ENCODE results near the gene ATP2C1. TPM values are rescaled to one million over a fixed set of nuclear protein-coding genes. Genes with fewer than 3 reads are reported as not detected.
"Not testable (repeated sequence)": the region's sequence is repeated elsewhere in the genome, so short reads cannot be mapped to it uniquely, and the experiment has no call there.

Gene ATP2C1
- total RNA-seq, 1 donor from 2014 or later: 66.1 TPM

DNA sequence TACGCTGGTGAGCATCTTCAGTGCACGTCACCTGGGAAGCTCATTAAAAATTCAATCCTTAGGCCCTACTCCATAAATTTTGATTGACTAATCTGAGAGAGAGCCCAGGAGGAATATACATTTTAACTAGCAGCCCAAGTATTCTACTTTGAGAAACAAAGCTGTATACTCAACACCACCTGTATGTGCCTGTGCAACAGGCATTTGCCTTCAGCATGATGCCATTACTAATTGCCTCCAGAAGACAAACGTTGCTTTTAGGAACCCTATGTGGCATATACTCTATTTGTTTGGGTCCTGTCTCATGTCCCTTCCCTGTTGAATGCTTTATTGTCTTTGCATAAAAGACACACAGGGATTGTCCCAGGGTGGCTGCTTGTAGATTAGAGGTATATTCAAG is 125.1 kb downstream of the ATP2C1 start:
- Mint-ChIP-seq H3K4me1 (ENCODE audit: low read depth) (peaks cover 38% of the 10 kb centered on the region), H3K9me3 (no peaks in the 10 kb centered on the region), H3K27me3 (ENCODE audit: insufficient read depth) (no peaks in the 10 kb centered on the region), H3K27ac (no peak overlapping the region), H3K36me3 (ENCODE audit: low read depth) (peaks cover 36% of the 10 kb centered on the region), H3K4me3 (no peak overlapping the region)
- no peak for DNase-seq (ENCODE audit: low spot score)
- intact Hi-C loops (cut with micrococcal nuclease): loop anchor here (2.0 kb wide), 1 partner anchor 14 kb away; no protein-coding TSS in a partner anchor

DNA sequence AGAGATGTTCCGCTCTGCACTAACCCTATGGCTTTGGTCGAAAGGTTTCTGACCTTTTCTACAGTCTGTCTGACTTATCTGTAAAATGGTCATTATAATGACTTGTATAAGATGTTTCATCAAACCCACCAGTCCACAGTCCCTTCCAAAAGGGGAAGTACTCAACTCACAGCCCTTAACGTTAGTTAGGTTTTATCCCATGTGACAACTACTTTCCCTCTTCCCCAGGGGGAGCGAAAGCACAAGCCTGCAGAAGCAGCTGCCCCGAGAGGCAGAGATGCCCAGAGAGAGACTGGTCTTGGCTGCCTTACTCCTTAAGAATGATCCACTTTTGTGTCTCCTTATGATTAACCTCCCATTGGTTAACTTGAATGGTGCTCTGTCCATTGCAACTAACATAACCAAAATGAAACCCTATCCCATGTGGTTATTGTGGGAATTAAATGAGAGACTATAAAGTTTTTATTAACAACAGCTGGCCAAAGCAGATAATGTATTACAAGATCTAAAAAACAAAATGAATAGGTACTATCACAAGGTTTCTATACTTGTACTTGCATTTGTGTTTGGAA is 126.3 kb downstream of the ATP2C1 start:
- Mint-ChIP-seq H3K4me3 (no peak overlapping the region), H3K9me3 (no peaks in the 10 kb centered on the region), H3K4me1 (ENCODE audit: low read depth) (peaks cover 50% of the 10 kb centered on the region), H3K27ac (no peak overlapping the region), H3K36me3 (ENCODE audit: low read depth) (peaks cover 42% of the 10 kb centered on the region), H3K27me3 (ENCODE audit: insufficient read depth) (no peaks in the 10 kb centered on the region)
- no peak for DNase-seq (ENCODE audit: low spot score)
- intact Hi-C loops (cut with micrococcal nuclease): no loop called here

DNA sequence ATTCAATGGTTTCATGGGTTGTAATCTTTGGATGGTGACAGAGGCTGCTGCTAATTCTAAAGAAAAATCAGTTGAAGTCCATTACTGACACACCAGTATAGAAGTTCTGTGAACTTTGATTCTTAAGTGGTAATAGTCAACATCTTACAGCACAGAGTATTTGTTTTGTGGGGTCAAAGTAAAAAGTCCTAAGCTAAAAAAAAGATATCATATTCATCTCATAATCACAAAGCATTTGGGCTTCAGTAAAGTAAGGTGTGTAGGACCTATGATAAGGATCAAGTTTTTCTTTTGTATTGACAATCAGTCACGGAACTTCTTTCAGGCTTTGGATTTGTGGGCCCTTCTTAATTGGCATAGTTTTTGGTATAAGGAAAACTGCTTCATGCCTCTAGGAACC is 131.7 kb downstream of the ATP2C1 start:
- Mint-ChIP-seq H3K27ac (peak overlapping the region; percentile 94), H3K27me3 (ENCODE audit: insufficient read depth) (no peaks in the 10 kb centered on the region), H3K9me3 (no peaks in the 10 kb centered on the region), H3K4me1 (ENCODE audit: low read depth) (peaks cover 57% of the 10 kb centered on the region), H3K36me3 (ENCODE audit: low read depth) (peaks cover 25% of the 10 kb centered on the region), H3K4me3 (peak overlapping the region; percentile 91)
- intact Hi-C loops (cut with micrococcal nuclease): loop anchor here (5.0 kb wide), 1 partner anchor 1392 kb away; the partner anchor contains the start of gene DNAJC13
- DNase-seq (ENCODE audit: low spot score): no peak

DNA sequence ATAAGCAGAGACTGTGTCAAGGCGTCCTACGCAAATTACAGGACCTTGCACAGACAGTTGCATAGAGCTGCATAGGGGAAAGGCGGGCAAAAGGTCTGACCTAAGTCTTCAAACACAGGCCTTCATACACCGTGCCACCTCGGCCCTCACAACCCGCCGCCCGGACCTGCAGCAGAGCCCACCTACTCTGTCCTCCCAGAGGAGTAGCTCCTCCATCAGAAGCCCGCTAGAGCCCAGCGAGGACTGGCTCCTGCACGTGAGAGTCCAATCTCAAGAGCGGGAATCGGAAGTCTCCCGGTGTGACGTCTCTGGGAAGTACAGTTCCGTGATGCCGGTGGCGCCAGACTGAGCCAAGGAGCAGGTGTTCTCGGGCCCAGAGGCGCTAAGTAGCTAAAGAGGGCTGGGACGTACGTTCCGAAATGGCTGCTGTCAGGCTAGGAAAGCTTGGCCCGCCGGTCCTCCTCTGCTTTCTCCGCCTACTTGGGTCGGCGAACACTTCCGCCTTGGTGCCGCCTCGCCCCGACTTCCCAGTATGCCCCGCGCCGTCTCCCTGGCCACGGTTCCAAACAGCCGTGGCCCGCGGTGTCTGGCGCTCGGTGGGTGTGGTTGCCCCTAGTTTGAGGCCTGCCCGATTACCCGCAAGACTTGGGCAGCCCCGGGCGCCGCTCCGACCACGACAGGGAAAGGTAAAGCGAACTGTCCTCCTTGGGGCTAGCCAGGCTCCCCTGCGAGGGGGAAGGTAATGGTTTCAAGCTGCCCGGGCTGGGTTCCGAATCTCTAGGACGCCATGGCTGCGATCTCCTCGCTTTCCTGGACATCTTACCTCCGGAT is 132.7 kb downstream of the ATP2C1 start, which contains the start of the genes ASTE1 and NEK11:
TSS of gene ASTE1 (minus strand) at position 505 of the 831 bp plus-strand sequence. CDS start 1,519 bp downstream, outside the sequence.
TSS of gene NEK11 (plus strand) at position 557 of the 831 bp plus-strand sequence. CDS start 2,832 bp downstream, outside the sequence.
- peak; percentile 88 for DNase-seq (ENCODE audit: low spot score)
- H3K27ac Mint-ChIP-seq: peak within 1 kb of the TSS; percentile 94
- intact Hi-C loops (cut with micrococcal nuclease): loop anchor here (1.0 to 5.0 kb wide), 8 partner anchors 16 to 1391 kb away; partner anchors contain the start of genes DNAJC13, NUDT16 and PIK3R4
- peak within 1 kb of the TSS; percentile 91 for H3K4me3 Mint-ChIP-seq
- H3K4me1 Mint-ChIP-seq (ENCODE audit: low read depth): peaks cover 47% of the 10 kb centered on the region
- peaks cover 20% of the 10 kb centered on the region for H3K36me3 Mint-ChIP-seq (ENCODE audit: low read depth)
- H3K9me3 Mint-ChIP-seq: no peaks in the 10 kb centered on the region
- H3K27me3 Mint-ChIP-seq (ENCODE audit: insufficient read depth): no peaks in the 10 kb centered on the region

DNA sequence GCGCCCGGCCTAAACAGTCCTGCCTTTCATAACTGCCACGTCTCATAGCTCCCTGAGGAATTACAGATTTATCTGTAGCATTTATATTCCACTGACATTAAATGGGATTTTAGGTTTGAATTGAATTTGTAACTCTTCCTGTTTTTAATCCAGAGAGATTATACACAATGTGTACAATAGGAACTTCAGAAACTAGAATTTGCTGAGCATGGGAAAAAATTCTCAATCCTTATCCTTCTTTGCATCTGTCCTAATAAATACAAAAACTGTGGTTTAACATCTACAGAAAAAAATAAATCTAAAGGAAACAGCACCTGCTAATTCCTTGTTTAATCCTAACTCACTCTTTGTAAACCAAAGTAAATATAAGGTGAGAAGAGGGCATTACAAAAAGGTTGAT is 135.0 kb downstream of the ATP2C1 start:
- Mint-ChIP-seq H3K27ac (no peak overlapping the region), H3K4me3 (no peak overlapping the region), H3K27me3 (ENCODE audit: insufficient read depth) (peaks cover 5% of the 10 kb centered on the region), H3K9me3 (no peaks in the 10 kb centered on the region), H3K36me3 (ENCODE audit: low read depth) (peaks cover 13% of the 10 kb centered on the region), H3K4me1 (ENCODE audit: low read depth) (peaks cover 32% of the 10 kb centered on the region)
- DNase-seq (ENCODE audit: low spot score): no peak
- intact Hi-C loops (cut with micrococcal nuclease): loop anchor here (5.0 kb wide), 1 partner anchor 1388 kb away; the partner anchor contains the start of gene DNAJC13

DNA sequence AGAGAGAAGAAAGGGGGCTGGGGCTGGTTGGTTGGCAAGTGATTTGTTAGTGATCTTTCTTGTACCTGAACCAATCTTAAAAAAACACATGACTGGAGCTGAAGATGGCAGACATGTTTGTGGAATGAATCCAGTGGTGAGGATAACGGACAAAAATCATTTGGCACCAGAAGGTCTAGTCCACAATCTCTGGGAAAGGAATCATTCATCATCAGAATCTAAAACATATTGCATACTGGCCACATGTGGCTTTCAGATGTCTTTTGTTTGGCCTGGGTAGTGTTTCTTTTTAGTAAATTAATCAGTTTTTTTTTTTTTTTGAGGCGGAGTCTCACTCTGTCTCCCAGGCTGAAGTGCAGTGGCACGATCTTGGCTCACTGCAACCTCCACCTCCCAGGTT is 137.8 kb downstream of the ATP2C1 start:
- peaks cover 8% of the 10 kb centered on the region for H3K4me1 Mint-ChIP-seq (ENCODE audit: low read depth)
- no peak for DNase-seq (ENCODE audit: low spot score)
- H3K27ac Mint-ChIP-seq: no peak overlapping the region
- intact Hi-C loops (cut with micrococcal nuclease): loop anchor here (5.0 to 10.0 kb wide), 4 partner anchors 143 to 1313 kb away; no protein-coding TSS in a partner anchor
- peaks cover 5% of the 10 kb centered on the region for H3K27me3 Mint-ChIP-seq (ENCODE audit: insufficient read depth)
- no peaks in the 10 kb centered on the region for H3K36me3 Mint-ChIP-seq (ENCODE audit: low read depth)
- no peak overlapping the region for H3K4me3 Mint-ChIP-seq
- no peaks in the 10 kb centered on the region for H3K9me3 Mint-ChIP-seq

DNA sequence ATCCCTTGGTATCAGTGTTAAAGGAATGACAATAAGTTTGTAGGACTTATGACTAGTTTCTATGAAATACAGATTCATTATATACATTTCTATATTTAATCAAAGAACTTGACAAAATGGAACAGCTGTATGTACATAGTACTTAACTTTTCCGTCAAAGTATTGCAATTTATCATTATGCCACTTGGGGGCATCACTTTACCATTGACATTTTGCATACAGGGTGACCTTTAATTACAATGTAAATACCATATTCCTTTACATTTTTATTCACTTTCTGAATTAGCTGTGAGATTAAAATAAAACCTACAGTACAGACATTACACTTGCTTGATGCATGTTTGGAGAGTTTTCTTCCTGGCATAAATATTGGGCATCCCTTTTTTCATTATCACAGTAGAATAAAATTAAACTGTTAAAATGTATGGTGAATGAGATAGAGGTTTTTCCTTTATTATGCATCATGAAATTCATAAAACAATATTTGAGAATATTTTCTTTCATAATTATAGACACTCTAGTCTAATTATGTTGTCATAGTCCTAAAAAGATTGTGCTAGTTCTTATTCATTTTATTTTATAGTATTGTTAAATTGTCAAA is 139.7 kb downstream of the ATP2C1 start:
- intact Hi-C loops (cut with micrococcal nuclease): loop anchor here (1.0 to 10.0 kb wide), 5 partner anchors 141 to 1311 kb away; no protein-coding TSS in a partner anchor
- Mint-ChIP-seq H3K4me1 (ENCODE audit: low read depth) (no peaks in the 10 kb centered on the region), H3K27me3 (ENCODE audit: insufficient read depth) (peaks cover 5% of the 10 kb centered on the region), H3K4me3 (no peak overlapping the region), H3K27ac (no peak overlapping the region), H3K36me3 (ENCODE audit: low read depth) (no peaks in the 10 kb centered on the region), H3K9me3 (no peaks in the 10 kb centered on the region)
- peak; percentile 23 for DNase-seq (ENCODE audit: low spot score)

DNA sequence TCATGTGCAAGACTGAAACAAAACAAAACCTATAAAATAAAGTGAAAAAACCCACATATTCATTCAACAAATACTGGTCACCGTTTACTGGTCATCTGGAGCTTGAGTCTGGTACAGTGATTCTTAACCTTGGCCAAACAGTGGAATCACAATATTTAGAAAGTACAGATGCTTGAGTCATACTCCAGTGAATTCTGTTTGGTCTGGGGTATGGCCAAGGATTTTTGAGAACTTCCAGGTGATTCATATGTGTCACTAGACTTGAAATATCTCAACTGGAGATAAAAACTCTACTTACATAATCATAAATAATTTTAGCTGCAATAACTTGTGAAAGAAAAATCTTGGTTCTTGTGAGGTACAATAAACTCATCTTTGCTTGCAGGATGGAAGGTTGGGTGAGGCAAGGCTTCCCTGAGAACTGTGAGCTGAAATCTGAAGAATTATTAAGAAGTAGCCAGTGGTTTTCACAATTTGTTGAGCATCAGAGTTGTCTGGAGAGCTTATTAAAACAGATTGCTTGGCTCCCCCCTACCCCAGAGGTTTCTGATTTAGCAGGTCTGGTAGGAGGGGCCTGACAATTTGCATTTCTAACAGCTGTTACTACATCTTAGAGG is 142.4 kb downstream of the ATP2C1 start:
- peaks cover 5% of the 10 kb centered on the region for H3K9me3 Mint-ChIP-seq
- no peak overlapping the region for H3K27ac Mint-ChIP-seq
- intact Hi-C loops (cut with micrococcal nuclease): loop anchor here (10.0 kb wide), 2 partner anchors 138 to 1308 kb away; no protein-coding TSS in a partner anchor
- no peaks in the 10 kb centered on the region for H3K36me3 Mint-ChIP-seq (ENCODE audit: low read depth)
- H3K4me1 Mint-ChIP-seq (ENCODE audit: low read depth): peaks cover 13% of the 10 kb centered on the region
- H3K4me3 Mint-ChIP-seq: no peak overlapping the region
- H3K27me3 Mint-ChIP-seq (ENCODE audit: insufficient read depth): peaks cover 5% of the 10 kb centered on the region
- DNase-seq (ENCODE audit: low spot score): no peak

DNA sequence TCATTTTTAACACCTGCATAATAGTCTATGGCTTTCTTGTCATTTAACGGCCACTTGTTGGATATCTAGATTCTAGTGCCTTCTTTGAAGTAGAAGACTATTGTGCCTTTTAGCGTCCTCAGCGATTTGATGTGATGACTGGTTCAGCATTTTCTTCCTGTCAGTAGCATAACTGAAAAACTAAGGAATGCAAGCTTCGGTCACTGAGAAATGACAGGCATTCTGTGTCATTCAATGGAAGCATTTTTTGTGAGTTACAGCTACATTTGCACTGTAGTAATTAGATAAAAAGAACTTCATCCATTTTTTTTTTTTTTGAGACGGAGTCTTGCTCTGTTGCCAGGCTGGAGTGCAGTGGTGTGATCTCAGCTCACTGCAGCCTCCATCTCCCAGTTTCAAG is 143.1 kb downstream of the ATP2C1 start:
- peaks cover 9% of the 10 kb centered on the region for H3K9me3 Mint-ChIP-seq
- H3K4me3 Mint-ChIP-seq: no peak overlapping the region
- peaks cover 5% of the 10 kb centered on the region for H3K27me3 Mint-ChIP-seq (ENCODE audit: insufficient read depth)
- peaks cover 3% of the 10 kb centered on the region for H3K36me3 Mint-ChIP-seq (ENCODE audit: low read depth)
- no peak overlapping the region for H3K27ac Mint-ChIP-seq
- intact Hi-C loops (cut with micrococcal nuclease): loop anchor here (10.0 kb wide), 2 partner anchors 138 to 1308 kb away; no protein-coding TSS in a partner anchor
- H3K4me1 Mint-ChIP-seq (ENCODE audit: low read depth): peaks cover 19% of the 10 kb centered on the region
- DNase-seq (ENCODE audit: low spot score): no peak

DNA sequence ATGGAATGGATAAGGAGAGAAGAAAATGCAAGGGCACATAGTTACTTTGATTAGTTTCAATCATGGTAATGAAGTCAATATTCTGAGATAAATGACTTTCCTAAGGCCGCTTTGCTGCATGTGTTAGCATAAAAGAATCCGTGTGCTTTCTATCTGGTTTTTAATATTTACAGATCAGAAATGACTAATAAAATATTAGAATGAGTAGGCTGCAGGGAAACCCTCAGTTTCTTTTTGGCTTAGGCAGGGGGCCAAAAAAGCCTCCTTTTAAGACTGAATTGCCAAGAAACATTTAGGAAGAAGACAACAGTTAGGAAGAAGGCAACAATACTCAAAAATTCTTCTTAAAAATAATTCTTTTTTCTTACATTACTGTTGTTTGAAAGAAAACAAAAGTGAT is 144.4 kb downstream of the ATP2C1 start:
- Mint-ChIP-seq H3K4me3 (no peak overlapping the region), H3K4me1 (ENCODE audit: low read depth) (peaks cover 28% of the 10 kb centered on the region), H3K9me3 (peaks cover 11% of the 10 kb centered on the region), H3K27me3 (ENCODE audit: insufficient read depth) (no peaks in the 10 kb centered on the region), H3K27ac (no peak overlapping the region), H3K36me3 (ENCODE audit: low read depth) (peaks cover 8% of the 10 kb centered on the region)
- intact Hi-C loops (cut with micrococcal nuclease): loop anchor here (10.0 kb wide), 2 partner anchors 136 to 1306 kb away; no protein-coding TSS in a partner anchor
- DNase-seq (ENCODE audit: low spot score): no peak

DNA sequence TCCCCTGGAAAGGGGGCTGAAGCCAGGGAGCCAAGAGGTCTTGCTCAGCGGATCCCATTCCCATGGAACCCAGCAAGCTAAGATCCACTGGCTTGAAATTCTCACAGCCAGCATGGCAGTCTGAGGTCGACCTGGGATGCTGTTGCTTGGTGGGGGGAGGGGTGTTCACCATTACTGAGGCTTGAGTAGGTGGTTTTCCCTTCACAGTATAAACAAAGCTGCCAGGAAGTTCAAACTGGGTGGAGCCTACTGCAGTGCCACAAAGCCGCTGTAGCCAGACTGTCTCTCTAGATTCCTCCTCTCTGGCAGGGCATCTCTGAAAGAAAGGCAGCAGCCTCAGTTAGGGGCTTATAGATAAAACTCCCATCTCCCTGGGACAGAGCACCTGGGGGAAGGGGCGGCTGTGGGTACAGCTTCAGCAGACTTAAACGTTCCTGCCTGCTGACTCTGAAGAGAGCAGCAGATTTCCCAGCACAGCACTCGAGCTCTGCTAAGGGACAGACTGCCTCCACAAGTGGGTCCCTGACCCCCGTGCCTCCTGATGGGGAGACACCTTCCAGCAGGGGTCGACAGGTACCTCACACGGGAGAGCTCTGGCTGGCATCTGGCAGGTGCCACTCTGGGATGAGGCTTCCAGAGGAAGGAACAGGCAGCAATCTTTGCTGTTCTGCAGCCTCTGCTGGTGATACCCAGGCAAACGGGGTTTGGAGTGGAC is 148.5 kb downstream of the ATP2C1 start:
- not testable (repeated sequence) for H3K27ac Mint-ChIP-seq
- Mint-ChIP-seq H3K36me3 (ENCODE audit: low read depth) (peaks cover 17% of the 10 kb centered on the region), H3K9me3 (peaks cover 47% of the 10 kb centered on the region), H3K27me3 (ENCODE audit: insufficient read depth) (peaks cover 16% of the 10 kb centered on the region), H3K4me3 (peak overlapping the region; percentile 11), H3K4me1 (ENCODE audit: low read depth) (peaks cover 30% of the 10 kb centered on the region)
- intact Hi-C loops (cut with micrococcal nuclease): loop anchor here (1.0 kb wide), 2 partner anchors 16 to 24 kb away; partner anchors contain the start of genes ASTE1 and NEK11
- DNase-seq (ENCODE audit: low spot score): peak; percentile 41

All from activated T-helper 1 cell treated with anti-CD3 and anti-CD28 coated beads, Interleukin-12 subunit alpha, Interleukin-12 subunit beta, Interleukin-2, Interleukin-4 antibody, amounts not matched to agents 30 ng/mL and 10 ng/mL and 1 ng/mL, durations not matched to agents 14 hours and 24 hours and 36 hours (primary cell).